ENCODE measurements around the gene FUNDC2. TPM values are rescaled to one million over a fixed set of nuclear protein-coding genes. Genes with fewer than 3 reads are reported as not detected.

The FUNDC2 gene
- total and polyA plus RNA-seq, 11 donors = 147 to 445 (median 284) TPM

DNA sequence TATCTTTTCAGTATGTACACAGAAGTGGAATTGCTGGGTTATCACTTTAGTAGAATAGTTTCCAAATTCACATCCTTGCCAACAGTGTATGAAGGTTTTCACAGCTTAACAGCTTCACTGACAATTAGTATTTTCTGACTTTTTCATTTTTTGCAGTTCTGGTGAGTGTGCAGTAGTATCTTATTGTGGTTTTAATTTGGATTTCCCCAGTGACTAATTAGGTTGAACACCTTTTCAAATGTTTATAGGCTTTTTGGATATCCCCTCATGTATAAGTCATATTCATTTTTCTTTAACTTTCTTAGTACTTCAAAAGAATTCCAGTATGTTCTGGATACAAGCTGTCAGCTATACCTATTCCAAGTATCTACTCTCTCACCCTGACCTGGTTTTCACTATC, 81.8 kb downstream of the FUNDC2 start:
- H3K27ac ChIP-seq = no peak overlapping the region
- H3K27me3 ChIP-seq = no peaks in the 10 kb centered on the region
- H3K36me3 ChIP-seq = peaks cover 0 to 13% (median 0%) of the 10 kb centered on the region in 9 donors
- DNase-seq (no peak), ATAC-seq (no peak)
- H3K4me3 ChIP-seq = no peak overlapping the region
- intact Hi-C loops (cut with DNase I) = no loop called here
- no peaks in the 10 kb centered on the region for H3K4me1 ChIP-seq
- H3K9me3 ChIP-seq = no peaks in the 10 kb centered on the region
- no peak for TF ChIP-seq POLR2A (IDR thresholded peaks at IDR 0.05)
- TF ChIP-seq, protein P1, sequence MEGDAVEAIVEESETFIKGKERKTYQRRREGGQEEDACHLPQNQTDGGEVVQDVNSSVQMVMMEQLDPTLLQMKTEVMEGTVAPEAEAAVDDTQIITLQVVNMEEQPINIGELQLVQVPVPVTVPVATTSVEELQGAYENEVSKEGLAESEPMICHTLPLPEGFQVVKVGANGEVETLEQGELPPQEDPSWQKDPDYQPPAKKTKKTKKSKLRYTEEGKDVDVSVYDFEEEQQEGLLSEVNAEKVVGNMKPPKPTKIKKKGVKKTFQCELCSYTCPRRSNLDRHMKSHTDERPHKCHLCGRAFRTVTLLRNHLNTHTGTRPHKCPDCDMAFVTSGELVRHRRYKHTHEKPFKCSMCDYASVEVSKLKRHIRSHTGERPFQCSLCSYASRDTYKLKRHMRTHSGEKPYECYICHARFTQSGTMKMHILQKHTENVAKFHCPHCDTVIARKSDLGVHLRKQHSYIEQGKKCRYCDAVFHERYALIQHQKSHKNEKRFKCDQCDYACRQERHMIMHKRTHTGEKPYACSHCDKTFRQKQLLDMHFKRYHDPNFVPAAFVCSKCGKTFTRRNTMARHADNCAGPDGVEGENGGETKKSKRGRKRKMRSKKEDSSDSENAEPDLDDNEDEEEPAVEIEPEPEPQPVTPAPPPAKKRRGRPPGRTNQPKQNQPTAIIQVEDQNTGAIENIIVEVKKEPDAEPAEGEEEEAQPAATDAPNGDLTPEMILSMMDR (IDR thresholded peaks at IDR 0.05) = no peak

Other genes with a start within 250 kb of the FUNDC2 start
- gene MPP1, start 221.4 kb upstream of the FUNDC2 start, total RNA-seq = 10 to 100 TPM; 17.7 to 73.2 (median 39.1) TPM
- 10 to 100 TPM; 18.5 to 20.9 TPM for gene MPP1, start 221.4 kb upstream of the FUNDC2 start, polyA plus RNA-seq
- gene SMIM9, start 192.2 kb upstream of the FUNDC2 start, total RNA-seq = under 1 TPM in 2 of 9 donors, not detected in 7; 0.29 to 0.32 TPM
- not detected for gene SMIM9, start 192.2 kb upstream of the FUNDC2 start, polyA plus RNA-seq
- 10 to 100 TPM; 16.8 to 34.5 (median 21.5) TPM for gene F8A1, start 140.5 kb upstream of the FUNDC2 start, total RNA-seq
- gene F8A1, start 140.5 kb upstream of the FUNDC2 start, polyA plus RNA-seq = 10 to 100 TPM; 10.2 to 35.7 TPM
- gene F8, start 4.1 kb upstream of the FUNDC2 start, total RNA-seq = 10 to 100 TPM; 26.9 to 75.1 (median 44.3) TPM
- 10 to 100 TPM; 32.6 to 60.2 TPM for gene F8, start 4.1 kb upstream of the FUNDC2 start, polyA plus RNA-seq
- 10 to 100 TPM; 14.4 to 74.3 (median 21.0) TPM for gene CMC4, start 44.3 kb downstream of the FUNDC2 start, total RNA-seq
- gene CMC4, start 44.3 kb downstream of the FUNDC2 start, polyA plus RNA-seq = 10 to 100 TPM; 26.1 to 53.0 TPM
- 10 to 100 TPM in 7 of 9 donors, under 1 TPM in 2; 0.24 to 60.0 (median 44.8) TPM for gene MTCP1, start 44.3 kb downstream of the FUNDC2 start, total RNA-seq
- gene MTCP1, start 44.3 kb downstream of the FUNDC2 start, polyA plus RNA-seq = 100 to 1,000 TPM in 1 of 2 donors, 10 to 100 TPM in 1; 13.8 to 185 TPM
- 10 to 100 TPM in 8 of 9 donors, 1 to 10 TPM in 1; 7.9 to 18.7 (median 16.6) TPM for gene BRCC3, start 44.7 kb downstream of the FUNDC2 start, total RNA-seq
- gene BRCC3, start 44.7 kb downstream of the FUNDC2 start, polyA plus RNA-seq = 10 to 100 TPM in 1 of 2 donors, 1 to 10 TPM in 1; 3.6 to 15.0 TPM
- gene VBP1, start 189.6 kb downstream of the FUNDC2 start, total RNA-seq = 10 to 100 TPM; 39.6 to 82.8 (median 72.3) TPM
- gene VBP1, start 189.6 kb downstream of the FUNDC2 start, polyA plus RNA-seq = 10 to 100 TPM; 35.7 to 78.2 TPM
- under 1 TPM in 8 of 9 donors, not detected in 1; 0.05 to 0.77 (median 0.29) TPM for gene RAB39B, start 237.6 kb downstream of the FUNDC2 start, total RNA-seq
- gene RAB39B, start 237.6 kb downstream of the FUNDC2 start, polyA plus RNA-seq = under 1 TPM; 0.08 to 0.15 TPM